Parathyroid adenoma (tissue), 2 donors: ENCODE data around the gene CDC34.

Experiments used
- H2AFZ ChIP-seq: fragments of 300-600 bp; sonication (generic); one replicate; pipeline ENCODE4 v1.7.0; 2017; ENCODE audit warnings: antibody characterized with exemption, mild to moderate bottlenecking
- H3K27ac ChIP-seq: fragments of 300-600 bp; sonication (generic); one replicate; pipeline ENCODE4 v1.7.0; 2017
- H3K27me3 ChIP-seq: fragments of 300-600 bp; sonication (generic); one replicate; pipeline ENCODE4 v1.7.0; 2017; ENCODE audit warnings: low read length; ENCODE audit not compliant: control insufficient read depth, insufficient read depth
- H3K36me3 ChIP-seq: fragments of 300-600 bp; sonication (generic); one replicate; pipeline ENCODE4 v1.7.0; 2017; ENCODE audit warnings: low read length; ENCODE audit not compliant: control insufficient read depth, insufficient read depth
- H3K4me1 ChIP-seq: fragments of 300-600 bp; sonication (generic); one replicate; pipeline ENCODE4 v1.7.0; 2017; ENCODE audit warnings: control low read depth
- H3K4me2 ChIP-seq: fragments of 300-600 bp; sonication (generic); one replicate; pipeline ENCODE4 v1.7.0; 2017; ENCODE audit warnings: low read length
- H3K4me3 ChIP-seq: fragments of 300-600 bp; sonication (generic); one replicate; pipeline ENCODE4 v1.7.0; 2017; ENCODE audit warnings: low read depth, low read length
- H3K79me2 ChIP-seq: fragments of 300-600 bp; sonication (generic); one replicate; pipeline ENCODE4 v1.7.0; 2017; ENCODE audit warnings: control low read depth
- H3K9ac ChIP-seq: fragments of 300-600 bp; sonication (generic); one replicate; pipeline ENCODE4 v1.7.0; 2017; ENCODE audit warnings: mild to moderate bottlenecking
- H3K9me3 ChIP-seq: fragments of 300-600 bp; sonication (generic); one replicate; pipeline ENCODE4 v1.7.0; 2017; ENCODE audit warnings: low read length; ENCODE audit not compliant: control insufficient read depth
- CTCF ChIP-seq: fragments of 300-600 bp; sonication (generic); IDR thresholded peaks from one replicate; pipeline ENCODE4 v1.7.0; 2017; ENCODE audit warnings: antibody characterized with exemption, mild to moderate bottlenecking
- donor health status: primary hyperparathyroidism.

Gene CDC34

GRCh38 chr19:485077-485476, 46.5 kb upstream of the CDC34 start:
- no peaks in the 10 kb centered on the region for H3K79me2 ChIP-seq
- no peaks in the 10 kb centered on the region for H3K27me3 ChIP-seq
- no peaks in the 10 kb centered on the region for H3K36me3 ChIP-seq
- no peaks in the 10 kb centered on the region for H3K4me1 ChIP-seq
- no peak for TF ChIP-seq CTCF
- H2AFZ ChIP-seq = no peak overlapping the region
- no peak overlapping the region for H3K27ac ChIP-seq
- H3K4me2 ChIP-seq = no peak overlapping the region
- H3K9me3 ChIP-seq = no peaks in the 10 kb centered on the region
- H3K9ac ChIP-seq = no peak overlapping the region
- no peak overlapping the region for H3K4me3 ChIP-seq

GRCh38 chr19:485583-486236, 45.9 kb upstream of the CDC34 start:
- no peak overlapping the region for H3K9ac ChIP-seq
- no peaks in the 10 kb centered on the region for H3K27me3 ChIP-seq
- H3K4me3 ChIP-seq = no peak overlapping the region
- no peaks in the 10 kb centered on the region for H3K36me3 ChIP-seq
- H3K4me2 ChIP-seq = no peak overlapping the region
- no peaks in the 10 kb centered on the region for H3K9me3 ChIP-seq
- no peak overlapping the region for H3K27ac ChIP-seq
- no peak for TF ChIP-seq CTCF
- no peak overlapping the region for H2AFZ ChIP-seq
- H3K79me2 ChIP-seq = no peaks in the 10 kb centered on the region
- no peaks in the 10 kb centered on the region for H3K4me1 ChIP-seq

GRCh38 chr19:488505-489417, 42.8 kb upstream of the CDC34 start:
- H3K27me3 ChIP-seq = no peaks in the 10 kb centered on the region
- peak overlapping the region; percentile 86 for H3K27ac ChIP-seq
- peak overlapping the region; percentile 97 for H2AFZ ChIP-seq
- no peaks in the 10 kb centered on the region for H3K36me3 ChIP-seq
- no peaks in the 10 kb centered on the region for H3K4me1 ChIP-seq
- TF ChIP-seq CTCF = no peak
- H3K4me3 ChIP-seq = peak overlapping the region; percentile 87
- peak overlapping the region; percentile 96 for H3K9ac ChIP-seq
- no peaks in the 10 kb centered on the region for H3K79me2 ChIP-seq
- no peaks in the 10 kb centered on the region for H3K9me3 ChIP-seq
- H3K4me2 ChIP-seq = peak overlapping the region; percentile 98

- Histone ChIP-seq H3K4me1 (no peaks in the 10 kb centered on the region), H2AFZ (peak overlapping the region; percentile 97), H3K79me2 (no peaks in the 10 kb centered on the region), H3K27me3 (no peaks in the 10 kb centered on the region), H3K27ac (peak overlapping the region; percentile 86), H3K9me3 (no peaks in the 10 kb centered on the region), H3K9ac (peak overlapping the region; percentile 90), H3K4me3 (peak overlapping the region; percentile 87), H3K4me2 (peak overlapping the region; percentile 98), H3K36me3 (no peaks in the 10 kb centered on the region)
- TF ChIP-seq CTCF = no peak
Measured at GRCh38 chr19:489418-490196, 42.0 kb upstream of the CDC34 start.
